HEK293 (cell line): ENCODE data around the gene MAP1S.

Source experiments
- CTCF ChIA-PET: fragments of 350-600 bp; formaldehyde crosslinking; extraction: SDS; loops from one replicate; lab custom pipeline; 2021; ENCODE audit warnings: antibody characterized with exemption; lab: Yijun Ruan, JAX
- POLR2A ChIA-PET: fragments of 300-600 bp; formaldehyde crosslinking; extraction: SDS; loops from one replicate; lab custom pipeline; 2020; ENCODE audit warnings: antibody characterized with exemption, inconsistent platforms; lab: Yijun Ruan, JAX
- H3K27ac ChIP-seq: fragments of 200-500 bp; sonication (Bioruptor generic); 2 replicates; pipeline ENCODE4 v1.5.1; 2014; ENCODE audit warnings: low read depth, low read length, control low read depth, inconsistent platforms; ENCODE audit errors: extremely low read depth
- H3K36me3 ChIP-seq, 2 experiments: fragments of 200-500 bp in 1 of 2; sonication (Bioruptor generic) in 1 of 2; 1 replicate in 1 of 2; 2 replicates in 1 of 2; pipeline ENCODE4 v1.5.1; 2014 to 2017; ENCODE audit warnings: inconsistent platforms in 2 of 2, low read length in 2 of 2; ENCODE audit not compliant: control insufficient read depth in 2 of 2, insufficient read depth in 1 of 2
- H3K4me1 ChIP-seq: fragments of 200-500 bp; sonication (Bioruptor generic); 2 replicates; pipeline ENCODE4 v1.5.1; 2014; ENCODE audit warnings: mild to moderate bottlenecking, low read length, inconsistent platforms; ENCODE audit not compliant: control insufficient read depth, insufficient read depth
- H3K4me3 ChIP-seq: 2 replicates; pipeline ENCODE4 v1.5.1; 2011; ENCODE audit warnings: low read depth, mild to moderate bottlenecking, control low read depth, low read length, moderate library complexity
- H3K9me3 ChIP-seq: fragments of 200-500 bp; sonication (Bioruptor generic); 2 replicates; pipeline ENCODE4 v1.5.1; 2014; ENCODE audit warnings: low read depth, low read length, inconsistent platforms; ENCODE audit not compliant: control insufficient read depth, insufficient read depth
- FEZF1 ChIP-seq: fragments of 450-650 bp; formaldehyde crosslinking; IDR thresholded peaks from 2 replicates; pipeline ENCODE4 v1.5.1; 2016; ENCODE audit warnings: missing biosample characterization, missing genetic modification characterization
- KLF10 ChIP-seq: fragments of 450-650 bp; IDR thresholded peaks from 2 replicates; pipeline ENCODE4 v1.5.1; 2018; ENCODE audit warnings: missing biosample characterization, mild to moderate bottlenecking, missing genetic modification characterization
- MZF1 ChIP-seq: fragments of 450-650 bp; formaldehyde crosslinking; IDR thresholded peaks from 2 replicates; pipeline ENCODE4 v1.5.1; 2017; ENCODE audit warnings: missing biosample characterization, missing genetic modification characterization, borderline replicate concordance
- PRDM1 ChIP-seq: fragments of 450-650 bp; formaldehyde crosslinking; IDR thresholded peaks from 2 replicates; pipeline ENCODE4; 2016; ENCODE audit warnings: missing biosample characterization, missing genetic modification characterization
- SP2 ChIP-seq: fragments of 450-650 bp; formaldehyde crosslinking; IDR thresholded peaks from 2 replicates; pipeline ENCODE4 v1.5.1; 2016; ENCODE audit warnings: missing biosample characterization, missing genetic modification characterization
- YY2 ChIP-seq: fragments of 450-650 bp; formaldehyde crosslinking; IDR thresholded peaks from 2 replicates; pipeline ENCODE4 v1.5.1; 2016; ENCODE audit warnings: missing biosample characterization, missing genetic modification characterization
- ZBTB44 ChIP-seq: fragments of 450-650 bp; IDR thresholded peaks from 2 replicates; pipeline ENCODE4 v1.5.1; 2018; ENCODE audit warnings: missing biosample characterization, mild to moderate bottlenecking, missing genetic modification characterization
- ZFHX2 ChIP-seq: fragments of 450-650 bp; formaldehyde crosslinking; conservative IDR thresholded peaks from 2 replicates; pipeline ENCODE4 v1.5.1; 2016; ENCODE audit warnings: missing biosample characterization, missing genetic modification characterization
- ZNF132 ChIP-seq: fragments of 450-650 bp; formaldehyde crosslinking; IDR thresholded peaks from 2 replicates; pipeline ENCODE4 v1.5.1; 2017; ENCODE audit warnings: missing biosample characterization, missing genetic modification characterization, borderline replicate concordance
- ZNF416 ChIP-seq: fragments of 450-650 bp; formaldehyde crosslinking; IDR thresholded peaks from 2 replicates; pipeline ENCODE4 v1.5.1; 2016; ENCODE audit warnings: missing biosample characterization, missing genetic modification characterization
- ZNF544 ChIP-seq: fragments of 450-650 bp; formaldehyde crosslinking; IDR thresholded peaks from 2 replicates; pipeline ENCODE4 v1.5.0; 2017; ENCODE audit warnings: missing biosample characterization, missing genetic modification characterization
- ZNF621 ChIP-seq: fragments of 450-650 bp; formaldehyde crosslinking; IDR thresholded peaks from 2 replicates; pipeline ENCODE4 v1.5.1; 2017; ENCODE audit warnings: missing biosample characterization, missing genetic modification characterization
- ZNF768 ChIP-seq: fragments of 450-650 bp; formaldehyde crosslinking; IDR thresholded peaks from 2 replicates; pipeline ENCODE4 v1.5.1; 2018; ENCODE audit warnings: missing biosample characterization, mild to moderate bottlenecking, missing genetic modification characterization
- ZSCAN4 ChIP-seq: fragments of 450-650 bp; formaldehyde crosslinking; IDR thresholded peaks from 2 replicates; pipeline ENCODE4 v1.5.1; 2017; ENCODE audit warnings: missing biosample characterization, missing genetic modification characterization
- TF ChIP-seq, protein P1 (sequence below): fragments of 450-650 bp; formaldehyde crosslinking; IDR thresholded peaks from 2 replicates; pipeline ENCODE4 v1.5.1; 2016; ENCODE audit warnings: missing biosample characterization, missing genetic modification characterization

MAP1S gene

DNA sequence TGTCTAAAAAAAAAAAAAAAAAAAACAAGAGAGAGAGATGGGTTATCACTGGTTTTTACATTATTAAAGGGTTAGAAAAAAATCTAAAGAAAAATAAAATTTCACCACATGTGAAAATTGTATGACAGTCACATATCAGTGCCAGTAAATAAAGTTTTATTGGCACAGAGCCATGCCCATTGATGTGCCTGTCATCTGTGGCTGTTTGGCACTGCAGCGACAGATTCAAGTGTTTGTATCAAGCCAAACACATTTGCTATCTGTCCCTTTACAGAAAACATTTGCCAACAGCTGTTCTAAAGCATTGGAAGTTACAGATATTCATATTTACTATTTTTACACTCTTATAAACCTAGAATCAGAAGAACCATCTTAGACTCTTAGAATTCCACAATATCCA lies 48.3 kb downstream of the MAP1S start:
- H3K4me1 ChIP-seq, result no peaks in the 10 kb centered on the region
- H3K9me3 ChIP-seq, result no peaks in the 10 kb centered on the region
- ChIA-PET CTCF (interaction anchor here (0.5 to 3.6 kb wide), 22 partner anchors 7 to 542 kb away, joined by 3 to 46 read pairs (median 6); partner anchors contain the start of genes MAP1S, PGLS and RPL18A), POLR2A (interaction anchor here (0.6 to 0.8 kb wide), 3 partner anchors 43 to 211 kb away, joined by 3 to 7 read pairs (median 5); no protein-coding TSS in a partner anchor)
- no peaks in the 10 kb centered on the region for H3K36me3 ChIP-seq
- no peak for TF ChIP-seq YY2 (tag by site-specific recombination)
- H3K27ac ChIP-seq, result no peak overlapping the region
- H3K4me3 ChIP-seq, result no peak overlapping the region

DNA sequence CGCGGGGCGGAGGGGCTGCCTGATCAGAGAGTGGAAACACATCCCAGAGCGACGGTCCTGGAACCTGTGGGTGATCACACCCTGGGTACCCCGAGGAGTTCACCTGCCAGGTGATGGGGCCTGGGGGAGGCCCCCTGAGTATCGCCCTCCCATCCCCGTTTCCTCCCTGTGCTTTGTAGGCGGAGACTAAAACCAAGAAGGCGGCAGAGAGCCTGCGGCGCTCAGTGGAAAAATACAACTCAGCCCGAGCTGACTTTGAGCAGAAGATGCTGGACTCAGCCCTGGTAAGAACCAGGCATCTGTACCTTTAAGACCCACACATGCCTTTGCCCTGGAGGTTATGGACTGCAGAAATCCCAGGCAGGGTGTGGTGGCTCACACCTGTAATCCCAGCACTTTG lies 51.3 kb downstream of the MAP1S start:
- Histone ChIP-seq H3K9me3 (no peaks in the 10 kb centered on the region), H3K27ac (no peak overlapping the region), H3K4me3 (no peak overlapping the region), H3K4me1 (no peaks in the 10 kb centered on the region), H3K36me3 (no peaks in the 10 kb centered on the region)
- ChIA-PET CTCF (interaction anchor here (0.7 to 1.0 kb wide), 2 partner anchors 186 to 200 kb away, joined by 3 to 4 read pairs; no protein-coding TSS in a partner anchor), POLR2A (no interaction called here)
- TF ChIP-seq PRDM1 (tag by site-specific recombination) (no peak), ZNF132 (tag by site-specific recombination) (no peak), ZNF544 (tag by site-specific recombination) (no peak), FEZF1 (tag by site-specific recombination) (no peak), ZBTB44 (tag by site-specific recombination) (no peak), MZF1 (tag by site-specific recombination) (no peak), KLF10 (tag by site-specific recombination) (no peak), ZNF416 (tag by site-specific recombination) (no peak)

GRCh38 chr19:17772172-17772571 lies 52.9 kb downstream of the MAP1S start:
- Histone ChIP-seq H3K4me3 (no peak overlapping the region), H3K27ac (no peak overlapping the region), H3K36me3 (no peaks in the 10 kb centered on the region), H3K9me3 (no peaks in the 10 kb centered on the region), H3K4me1 (no peaks in the 10 kb centered on the region)
- no peak for TF ChIP-seq ZNF768
- TF ChIP-seq, protein P1, sequence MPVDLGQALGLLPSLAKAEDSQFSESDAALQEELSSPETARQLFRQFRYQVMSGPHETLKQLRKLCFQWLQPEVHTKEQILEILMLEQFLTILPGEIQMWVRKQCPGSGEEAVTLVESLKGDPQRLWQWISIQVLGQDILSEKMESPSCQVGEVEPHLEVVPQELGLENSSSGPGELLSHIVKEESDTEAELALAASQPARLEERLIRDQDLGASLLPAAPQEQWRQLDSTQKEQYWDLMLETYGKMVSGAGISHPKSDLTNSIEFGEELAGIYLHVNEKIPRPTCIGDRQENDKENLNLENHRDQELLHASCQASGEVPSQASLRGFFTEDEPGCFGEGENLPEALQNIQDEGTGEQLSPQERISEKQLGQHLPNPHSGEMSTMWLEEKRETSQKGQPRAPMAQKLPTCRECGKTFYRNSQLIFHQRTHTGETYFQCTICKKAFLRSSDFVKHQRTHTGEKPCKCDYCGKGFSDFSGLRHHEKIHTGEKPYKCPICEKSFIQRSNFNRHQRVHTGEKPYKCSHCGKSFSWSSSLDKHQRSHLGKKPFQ (tag by site-specific recombination), result no peak
- peak; percentile 45 for TF ChIP-seq SP2
- no peak for TF ChIP-seq ZFHX2 (tag by site-specific recombination)
- peak; percentile 39; the same call in 1 of the 2 replicates for TF ChIP-seq ZNF621 (tag by site-specific recombination)
- TF ChIP-seq ZSCAN4 (tag by site-specific recombination), result peak; percentile 49
- ChIA-PET POLR2A (interaction anchor here (0.6 kb wide), 1 partner anchor 9 kb away, joined by 3 read pairs; no protein-coding TSS in a partner anchor), CTCF (interaction anchor here (0.7 kb wide), 2 partner anchors 37 to 53 kb away, joined by 3 read pairs; partner anchors contain the start of gene MAP1S)
